Head of caudate nucleus (tissue), 42 donors: ENCODE measurements around the gene BCL2L2.
A peak's percentile ranks its signal among the peaks of the same experiment; 100 is the strongest.

Experiments
- DNase-seq, 42 donors: peaks; one replicate each; pipeline versions ENCODE4 v3.0.0 to v3.0.0-alpha.2; 2020 to 2021; ENCODE audit warnings: mixed read lengths in 7 of 42
- intact Hi-C: fragments of 100-400 bp; cut with DNase I; formaldehyde crosslinking; loops from one replicate; pipeline ENCODE4 v1.15.0; 2022

BCL2L2 gene

DNA sequence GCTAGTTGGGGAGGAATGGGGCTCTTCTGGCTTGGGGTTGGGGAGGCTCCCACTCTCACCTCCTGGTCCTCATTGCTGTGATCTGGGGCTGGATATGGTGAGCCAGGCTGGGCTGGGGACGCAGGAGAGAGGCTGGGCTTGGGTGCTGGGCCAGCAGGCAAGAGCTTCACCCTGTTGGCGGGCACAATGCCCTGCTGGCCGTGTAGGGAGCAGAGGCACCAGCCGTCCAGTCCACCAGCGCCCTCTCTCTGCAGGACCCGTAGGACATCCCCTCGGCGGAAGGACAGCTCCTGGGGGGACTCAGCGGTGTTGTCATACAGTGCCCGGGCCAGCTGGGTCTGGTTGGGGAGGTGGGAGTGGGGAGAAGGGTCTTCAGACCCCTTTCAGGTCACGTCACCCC, 53.9 kb downstream of the BCL2L2 start:
- peak; percentile 49 to 93 (median 80) for DNase-seq

DNA sequence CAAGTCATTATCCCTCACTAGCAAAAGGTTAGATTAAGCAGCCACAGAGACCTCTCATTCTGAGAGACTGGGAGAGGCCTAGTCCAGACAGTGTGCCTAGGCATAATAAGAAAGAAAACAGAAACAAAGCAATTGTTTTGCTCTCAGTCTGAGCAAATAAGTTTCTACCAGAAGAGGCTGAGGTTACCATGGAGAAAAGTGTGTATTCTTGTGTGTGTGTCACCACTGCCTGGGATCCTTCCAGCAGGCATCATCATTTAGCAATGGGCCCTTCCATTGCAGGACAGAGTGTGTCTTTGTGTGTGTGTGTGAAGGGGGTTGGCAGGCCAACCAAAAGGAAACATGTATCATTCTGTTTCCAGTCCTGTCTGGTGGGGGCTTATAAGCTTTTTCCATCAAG, 54.7 kb downstream of the BCL2L2 start:
- intact Hi-C loops = loop anchor here (5.0 kb wide), 1 partner anchor 39 kb away; the partner anchor contains the start of gene PABPN1
- peak in 28 of 42 donors; percentile 18 to 83 (median 58) for DNase-seq

More for the DNA sequence above, 53.9 kb downstream of the BCL2L2 start:
- intact Hi-C loops = loop anchor here (5.0 kb wide), 1 partner anchor 38 kb away; the partner anchor contains the start of gene PABPN1
